Measurements from ENCODE around the gene ZDHHC13.

The ZDHHC13 gene

DNA sequence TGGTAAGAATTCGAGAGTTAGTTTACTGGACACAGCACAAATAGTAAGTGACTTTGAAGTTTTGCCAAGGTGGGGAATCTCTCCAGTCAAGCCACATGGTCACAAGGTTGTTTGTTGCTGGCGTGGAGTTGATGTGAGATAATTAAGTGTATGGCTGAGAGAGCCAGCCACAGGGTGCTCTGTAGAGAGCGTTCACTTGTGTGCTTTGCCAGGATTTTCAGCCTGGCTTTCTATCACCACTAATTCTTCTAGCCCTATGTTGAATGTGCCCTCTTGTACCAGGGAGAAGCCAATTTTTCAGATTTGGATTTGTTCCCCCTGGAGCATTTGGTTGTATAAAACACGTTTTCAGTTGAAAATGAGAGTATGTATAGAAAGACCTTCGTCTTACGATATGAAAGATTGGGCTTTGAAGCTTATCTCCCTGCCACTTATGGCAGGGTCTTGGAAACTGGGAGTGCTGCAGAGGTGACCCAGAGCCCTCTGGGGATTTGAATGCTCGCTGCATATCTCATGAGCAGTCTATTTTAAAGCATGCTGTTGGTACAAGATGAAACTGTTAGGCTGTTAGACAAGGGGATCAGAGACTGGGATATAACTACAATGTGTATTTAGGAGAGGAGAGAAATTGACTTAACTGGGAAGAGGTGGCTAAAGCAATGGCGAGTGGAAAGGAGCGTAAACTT, 56.2 kb downstream of the ZDHHC13 start:
- no peak for DNase-seq

DNA sequence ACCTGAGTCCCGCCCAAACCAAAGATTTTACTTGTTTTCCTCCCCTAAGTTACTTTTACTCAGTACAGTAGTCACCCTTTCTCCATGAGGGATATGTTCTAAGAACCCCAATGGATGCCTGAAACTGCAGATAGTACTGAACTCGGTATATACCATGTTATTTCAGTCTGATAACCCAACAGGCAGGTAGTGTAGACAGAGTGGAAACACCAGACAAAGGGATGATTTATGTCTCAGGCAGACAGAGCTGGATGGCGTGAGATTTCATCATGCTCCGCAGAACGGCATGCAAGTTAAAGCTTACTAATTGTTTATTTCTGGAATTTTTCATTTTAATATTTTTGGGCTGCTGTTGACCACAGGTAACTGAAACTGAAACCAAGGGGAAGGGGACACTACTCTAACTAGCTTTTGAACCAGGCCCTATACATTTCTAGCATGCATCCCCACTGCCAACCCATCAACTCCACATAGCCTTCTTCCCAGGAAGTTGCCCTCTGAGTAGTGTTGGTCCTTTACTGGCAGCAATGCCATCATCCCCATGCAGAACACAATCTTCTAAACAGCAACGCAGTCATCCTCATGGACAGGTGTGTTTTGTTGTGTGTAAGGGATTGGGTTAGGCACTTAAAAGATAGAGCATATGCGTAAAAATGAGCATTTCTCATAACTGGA, 57.1 kb downstream of the ZDHHC13 start:
- no peak for DNase-seq

GRCh38 chr11:19176629-19177186, 59.7 kb downstream of the ZDHHC13 start:
- no peak for DNase-seq

GRCh38 chr11:19181531-19182261, 64.7 kb downstream of the ZDHHC13 start:
- no peak for DNase-seq

GRCh38 chr11:19183646-19184045, 66.7 kb downstream of the ZDHHC13 start:
- DNase-seq = no peak

- DNase-seq = no peak
These were observed 68.1 kb downstream of the ZDHHC13 start for GRCh38 chr11:19185036-19185435.

GRCh38 chr11:19185516-19186052, 68.6 kb downstream of the ZDHHC13 start:
- no peak for DNase-seq

DNA sequence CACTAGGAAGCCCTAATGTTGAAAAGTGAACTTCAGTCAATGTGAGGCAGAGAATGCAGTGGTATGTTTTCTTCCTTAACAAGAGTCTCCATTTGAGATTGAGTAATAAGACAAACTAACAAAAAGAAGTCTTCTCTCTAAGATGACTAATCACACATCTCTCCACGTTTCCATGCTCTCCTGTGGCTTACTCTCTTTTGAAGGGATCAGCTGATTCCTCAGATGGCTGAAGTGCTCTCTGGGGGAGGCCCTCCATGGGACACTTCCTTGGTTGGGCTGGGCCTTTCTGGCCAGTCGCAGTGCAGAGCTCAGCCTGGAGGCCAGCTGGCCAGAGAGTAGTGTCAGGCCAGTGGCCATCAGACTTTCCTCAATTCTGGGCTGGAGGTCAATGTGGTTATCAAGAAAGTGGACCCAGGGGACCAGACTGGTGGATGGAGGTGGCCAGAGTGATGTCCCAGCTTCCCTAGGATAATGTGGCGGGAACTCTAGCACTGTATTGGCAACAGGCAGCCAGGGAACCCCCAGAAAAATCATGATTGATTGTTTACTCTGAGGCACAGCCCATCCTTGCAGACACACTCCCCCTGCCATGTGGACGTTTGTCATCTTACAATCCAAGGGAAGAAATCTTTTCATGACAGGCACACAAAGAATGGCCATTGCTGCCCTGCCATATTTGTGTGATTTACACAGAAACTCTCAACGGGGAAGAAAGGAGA, 70.3 kb downstream of the ZDHHC13 start:
- no peak for DNase-seq

DNA sequence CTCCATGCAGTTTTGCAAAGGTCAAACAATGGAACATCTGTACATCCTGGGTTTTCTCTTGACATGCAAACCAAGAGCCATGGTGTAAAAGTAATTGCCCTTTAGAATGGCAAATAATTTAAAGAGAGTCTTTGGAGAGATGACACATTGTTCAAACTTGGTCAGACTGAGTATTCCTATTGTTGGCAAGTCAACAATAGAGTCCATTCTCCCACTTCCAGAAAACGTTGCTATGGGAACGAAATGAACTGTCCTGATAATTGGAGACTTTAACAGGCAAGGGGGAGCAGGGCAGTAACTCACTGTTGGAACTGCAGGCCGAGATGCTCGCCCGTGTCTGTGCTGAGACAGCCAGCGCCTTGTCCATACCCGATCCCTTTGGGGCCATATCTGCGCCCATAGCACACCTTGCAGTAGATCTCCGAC, 70.9 kb downstream of the ZDHHC13 start:
- no peak for DNase-seq

GRCh38 chr11:19191530-19192169, 74.7 kb downstream of the ZDHHC13 start:
- DNase-seq = no peak

DNA sequence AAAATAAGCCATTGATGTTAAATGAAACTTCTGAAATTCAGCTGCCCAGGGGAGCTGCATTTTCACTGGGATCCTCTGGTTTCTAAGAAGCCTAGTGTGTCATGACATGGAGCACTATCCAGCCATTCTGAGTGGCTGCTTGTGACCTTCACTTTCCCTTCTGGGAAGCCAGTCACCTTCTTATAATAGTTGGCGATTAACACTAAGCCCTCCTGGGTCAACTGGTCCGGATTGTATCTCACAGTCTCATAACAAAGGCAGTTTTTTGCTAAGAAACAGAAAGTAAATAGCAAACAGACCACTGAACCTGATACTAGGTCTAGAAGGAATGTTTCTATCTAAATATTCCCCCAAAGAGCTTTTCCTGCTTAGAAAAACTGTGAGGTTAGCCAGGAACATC, 76.9 kb downstream of the ZDHHC13 start:
- no peak for DNase-seq

DNA sequence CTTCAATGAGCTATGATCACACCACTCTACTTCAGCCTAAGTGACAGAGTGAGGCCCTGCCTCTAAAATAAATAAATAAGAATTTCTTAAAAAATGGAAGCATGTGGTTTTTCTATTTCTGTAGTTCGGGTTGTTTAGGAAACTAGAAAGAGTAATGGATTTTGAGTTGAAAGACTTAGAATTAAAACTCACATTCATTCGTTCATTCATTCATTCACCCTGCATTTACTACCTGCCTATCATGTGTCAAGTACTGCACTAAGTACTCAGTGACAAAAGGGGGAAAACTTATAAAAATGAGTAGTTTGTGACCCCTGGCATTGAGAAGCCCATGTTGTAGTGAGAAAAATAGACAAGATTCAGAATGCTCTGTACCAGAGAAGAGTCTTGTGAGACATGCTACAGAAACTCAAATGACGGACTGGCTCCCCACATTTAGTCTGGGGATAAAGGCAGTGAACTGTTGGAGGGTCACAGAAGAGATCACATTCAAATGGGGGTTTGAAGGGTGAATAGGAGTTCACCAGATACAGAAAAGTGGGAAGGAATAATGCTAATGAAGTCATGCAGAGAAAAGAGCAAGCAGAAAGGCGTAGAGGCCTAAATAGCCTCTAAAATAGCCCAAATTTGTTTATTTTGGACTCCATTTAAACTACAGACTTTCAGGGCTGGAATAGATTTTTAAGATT, 77.8 kb downstream of the ZDHHC13 start:
- no peak for DNase-seq

DNA sequence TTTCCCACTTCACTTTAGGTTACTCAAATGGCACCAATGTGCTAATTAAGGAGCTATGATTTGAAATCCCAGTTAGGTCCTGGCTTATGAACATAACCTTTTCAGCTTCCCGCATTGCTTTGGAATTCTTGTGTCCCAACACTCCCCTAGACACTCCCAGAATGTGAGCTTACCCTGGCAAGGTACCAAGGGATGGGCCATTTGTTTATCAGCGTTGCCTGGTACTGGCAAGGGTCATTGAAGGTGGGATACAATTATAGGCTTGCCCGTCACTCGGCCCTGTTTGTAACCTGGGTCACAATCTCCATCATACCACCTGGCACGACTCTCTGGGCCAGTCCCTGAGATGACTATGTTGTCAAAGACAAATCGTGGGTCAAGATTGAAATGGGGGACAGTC, 79.5 kb downstream of the ZDHHC13 start:
- no peak for DNase-seq

GRCh38 chr11:19199048-19199447, 82.1 kb downstream of the ZDHHC13 start:
- no peak for DNase-seq

DNA sequence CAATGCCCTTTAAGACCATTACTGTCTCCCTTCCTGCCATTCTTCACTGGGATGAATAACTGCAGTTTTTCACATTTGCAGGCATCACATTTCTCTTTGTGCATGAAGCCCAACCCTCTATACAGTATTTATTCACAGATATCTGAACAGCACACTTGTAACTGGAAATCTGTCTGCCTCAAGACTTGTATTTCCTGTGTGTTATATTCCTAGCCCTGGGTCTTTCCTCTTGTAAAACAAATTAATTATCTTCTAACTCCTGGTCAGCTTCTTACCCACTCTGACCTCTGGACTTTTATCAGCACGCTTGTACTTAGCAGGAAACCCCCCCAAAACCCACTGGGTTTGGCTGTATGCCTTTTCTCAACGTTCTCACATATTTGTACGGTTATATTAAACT, 82.8 kb downstream of the ZDHHC13 start:
- no peak for DNase-seq

GRCh38 chr11:19200410-19201201, 83.6 kb downstream of the ZDHHC13 start:
- DNase-seq = no peak

- DNase-seq = no peak
These were observed 85.0 kb downstream of the ZDHHC13 start, which contains the start of gene CSRP3 for GRCh38 chr11:19201737-19202605. Gene CSRP3 (minus strand): TSS chr11:19201983. CDS start chr11:19192448, 9,535 bp downstream.

DNA sequence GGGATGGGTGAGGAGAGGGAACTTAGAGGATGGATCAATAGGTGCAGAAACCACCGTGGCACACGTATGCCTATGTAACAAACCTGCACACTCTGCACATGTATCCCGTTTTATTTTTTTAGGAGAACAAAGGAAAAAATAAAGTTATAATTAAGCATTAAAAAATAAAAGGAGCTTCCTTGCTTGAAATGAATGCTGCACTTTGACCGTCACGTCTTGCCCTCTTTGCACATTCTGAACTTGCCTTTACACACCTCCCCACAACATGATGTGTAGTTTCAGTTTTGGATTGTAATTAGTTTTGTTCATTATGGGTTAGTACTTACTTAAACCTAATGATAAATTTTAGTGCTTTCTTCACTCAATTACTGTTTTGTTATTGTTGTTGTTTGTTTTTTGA, 87.9 kb downstream of the ZDHHC13 start:
- no peak for DNase-seq

- no peak for DNase-seq
These were observed 91.2 kb downstream of the ZDHHC13 start for GRCh38 chr11:19208181-19208580.

All from NCI-H2081 treated with DMSO at 0.1 percent for 48 hours (cell line).